ENCODE data around the gene PANK1.

The PANK1 gene

DNA sequence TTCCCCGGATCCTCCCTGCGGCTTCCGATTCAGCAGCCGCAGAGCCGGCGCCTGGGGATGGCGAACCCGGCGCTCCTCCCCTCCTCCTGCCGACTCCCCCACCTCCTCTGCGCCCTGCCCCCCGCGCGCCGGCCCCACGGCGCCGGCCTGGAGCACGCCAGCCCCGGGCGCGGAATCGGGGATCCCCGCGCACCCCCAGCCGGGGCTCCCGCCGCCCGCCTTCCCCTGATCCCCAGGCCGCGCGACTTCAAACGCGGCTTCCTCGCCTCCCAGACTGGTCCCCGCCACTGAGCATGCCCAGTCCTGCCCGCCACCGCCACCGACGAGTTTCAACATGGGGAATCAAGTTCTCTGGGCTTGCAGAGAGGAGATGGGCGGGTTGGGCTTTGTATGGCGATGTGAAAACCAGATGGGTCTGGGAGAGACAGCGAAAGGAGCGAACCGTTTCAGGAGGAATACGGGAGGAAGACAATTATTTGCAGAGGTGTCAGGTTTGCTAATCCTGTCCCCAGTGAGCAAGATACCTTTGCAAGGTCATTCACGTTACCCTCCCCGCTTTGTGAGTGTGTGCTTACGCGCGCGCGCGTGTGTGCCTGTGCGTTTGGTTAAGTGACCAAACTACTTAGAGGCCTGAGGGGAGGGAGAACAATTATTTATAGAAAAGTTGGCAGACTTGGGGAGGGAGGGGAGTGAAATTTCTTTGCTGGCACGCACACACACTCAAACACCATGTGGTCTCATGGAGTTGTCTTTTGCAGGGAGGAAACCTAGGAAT is at the start of gene PANK1:
TSS of gene PANK1 (minus strand) at position 276 of the 775 bp plus-strand sequence. CDS start 351 bp downstream, outside the sequence.
- DNase-seq (ENCODE audit: low read depth) = peak; percentile 35

DNA sequence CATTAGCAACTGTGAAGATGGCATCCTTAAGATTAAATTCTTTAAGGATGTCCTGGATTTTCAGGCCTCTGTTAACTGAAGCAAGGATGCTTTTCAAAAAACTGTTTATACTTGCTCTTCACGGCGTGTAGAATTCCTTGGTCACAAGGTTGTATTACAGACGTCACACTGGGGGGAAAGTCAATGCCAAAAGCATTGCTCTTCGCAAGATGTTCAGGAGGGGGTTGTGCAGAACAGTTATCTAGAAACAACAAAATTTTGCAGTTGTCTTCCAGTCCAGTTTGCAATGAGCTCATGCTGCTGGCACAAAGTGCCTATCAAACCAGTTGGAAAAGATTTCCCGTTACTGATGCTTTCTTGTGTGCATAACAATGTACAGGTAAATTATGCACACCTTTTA is 48.1 kb upstream of the PANK1 start:
- no peak for DNase-seq (ENCODE audit: low read depth)

DNA sequence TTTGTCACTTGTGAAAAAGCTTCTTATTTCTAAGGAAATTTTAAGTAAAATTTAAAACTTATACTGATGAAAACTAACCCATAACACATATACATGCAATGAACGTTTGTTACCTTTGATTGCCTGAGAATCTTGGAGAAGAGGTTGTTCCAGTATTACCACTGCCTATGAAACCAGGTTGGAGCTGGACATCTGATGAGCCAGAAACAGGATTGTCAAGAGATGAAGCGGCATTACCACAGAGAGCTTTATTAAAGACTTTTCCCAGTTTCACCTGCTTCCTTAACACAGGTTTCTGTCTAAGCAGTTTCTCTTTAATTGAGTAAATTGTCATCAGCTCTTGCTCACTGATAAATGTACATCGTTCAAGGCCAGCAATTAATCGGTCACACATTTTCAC is 47.4 kb upstream of the PANK1 start:
- DNase-seq (ENCODE audit: low read depth) = no peak

DNA sequence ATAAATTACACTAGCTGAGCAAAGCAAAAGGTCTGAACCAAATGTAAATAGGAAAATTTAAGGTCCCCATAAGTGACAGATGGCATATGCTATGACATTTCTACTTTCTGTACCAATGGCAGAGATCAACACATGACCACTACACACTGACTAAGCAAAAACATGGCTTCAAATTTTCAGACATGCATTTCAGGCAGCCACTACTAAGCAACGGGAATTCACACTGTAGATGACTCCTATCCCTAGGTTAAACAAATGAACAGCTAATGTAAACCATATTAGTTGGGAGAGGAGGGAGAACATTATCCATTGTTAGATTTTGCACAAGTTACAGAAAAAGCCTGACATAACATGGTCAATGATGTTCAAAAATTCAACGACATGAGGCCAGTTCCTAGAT is 45.0 kb upstream of the PANK1 start:
- no peak for DNase-seq (ENCODE audit: low read depth)

DNA sequence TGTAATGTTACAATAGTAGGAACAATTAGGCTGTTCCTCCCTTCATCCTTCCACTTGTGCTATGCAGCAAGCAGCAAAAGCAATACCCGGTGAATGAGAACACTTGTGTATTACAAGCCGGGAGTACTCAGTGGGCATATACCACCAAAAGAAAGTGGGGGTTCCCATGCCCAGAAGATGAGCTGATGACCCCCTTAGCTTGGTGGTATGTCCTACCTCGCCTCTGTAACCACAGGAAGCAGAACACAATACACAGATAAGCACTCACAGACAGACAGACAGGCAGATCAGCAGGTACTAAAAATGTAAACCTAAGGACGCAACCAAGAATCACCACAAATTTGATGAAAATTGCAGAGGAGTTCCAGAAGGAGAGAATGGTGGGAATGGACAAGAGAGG is 40.9 kb upstream of the PANK1 start:
- no peak for DNase-seq (ENCODE audit: low read depth)

DNA sequence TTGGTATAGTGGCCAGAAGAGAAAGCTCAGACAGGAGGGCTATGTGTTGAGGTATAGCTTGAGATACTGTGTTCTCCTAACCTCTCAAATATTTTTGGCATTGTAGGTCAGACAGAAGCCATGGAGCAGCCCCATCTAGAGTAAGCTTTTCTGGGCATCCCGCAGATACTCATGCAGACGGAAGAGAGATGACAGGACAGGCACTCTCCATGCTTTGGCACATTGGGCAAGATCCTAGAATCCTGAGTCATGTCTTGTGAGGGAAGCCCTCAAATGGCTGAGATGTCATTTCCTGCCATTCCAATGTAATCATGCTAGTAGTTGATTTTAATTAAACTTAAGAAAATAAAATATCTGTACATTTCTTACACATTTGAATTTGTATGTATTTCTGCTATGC is 39.6 kb upstream of the PANK1 start:
- no peak for DNase-seq (ENCODE audit: low read depth)

DNA sequence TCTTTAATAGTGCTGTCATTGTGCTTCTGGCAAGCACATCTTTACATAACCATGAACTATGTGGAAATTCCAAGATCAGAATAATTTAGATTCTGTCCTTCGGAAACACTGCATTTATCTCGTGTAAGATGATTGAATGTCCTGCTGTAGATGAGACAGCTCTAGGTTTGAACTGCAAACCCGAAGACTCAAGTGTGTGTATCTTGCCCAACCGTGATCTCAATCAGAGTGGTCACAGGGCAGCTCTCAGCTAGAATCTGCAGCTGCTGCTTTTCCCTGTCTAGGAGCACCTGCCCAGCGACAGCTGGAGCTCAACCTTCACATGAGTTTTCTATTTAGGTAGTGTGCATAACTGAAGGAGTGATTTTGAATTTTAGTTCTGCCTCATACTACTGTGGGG is 38.8 kb upstream of the PANK1 start:
- no peak for DNase-seq (ENCODE audit: low read depth)

DNA sequence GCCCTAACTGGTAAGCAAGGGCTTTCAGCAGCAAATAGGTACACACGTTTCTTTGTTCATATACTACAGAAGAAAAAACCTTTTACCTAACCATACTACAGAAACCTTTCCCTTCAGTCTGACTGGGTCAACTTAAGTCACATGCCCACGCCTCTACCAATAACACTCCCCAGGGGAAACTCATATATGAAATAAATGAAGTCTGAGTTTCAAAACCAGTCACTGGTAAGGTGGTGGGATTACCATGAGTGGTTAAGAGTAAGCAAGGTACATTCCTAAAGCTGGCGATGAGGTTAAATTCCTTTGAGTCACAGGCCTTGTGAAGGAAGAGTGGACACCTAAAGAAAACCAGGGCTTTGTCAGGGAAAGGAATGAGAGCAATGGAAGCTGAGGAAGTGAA is 34.9 kb upstream of the PANK1 start:
- no peak for DNase-seq (ENCODE audit: low read depth)

DNA sequence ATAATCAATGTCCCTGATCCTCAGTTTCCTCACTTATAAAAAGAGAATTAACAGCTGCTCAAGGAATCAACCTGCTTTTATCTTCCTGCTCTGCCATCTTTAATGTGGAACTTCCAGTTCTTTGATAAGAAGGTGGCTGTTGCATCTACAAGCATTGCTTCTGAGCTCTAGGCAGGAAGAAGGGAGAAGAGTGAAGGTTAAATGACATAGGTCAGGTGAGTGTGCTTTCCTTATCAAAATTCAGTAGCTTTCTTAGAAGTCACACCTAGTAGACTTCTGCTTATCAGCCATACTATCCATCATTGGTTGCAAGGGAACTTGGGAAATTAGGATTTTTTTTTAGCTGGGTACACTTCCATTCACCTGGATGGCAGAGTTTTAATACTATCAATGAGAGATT is 32.3 kb upstream of the PANK1 start:
- DNase-seq (ENCODE audit: low read depth) = no peak

DNA sequence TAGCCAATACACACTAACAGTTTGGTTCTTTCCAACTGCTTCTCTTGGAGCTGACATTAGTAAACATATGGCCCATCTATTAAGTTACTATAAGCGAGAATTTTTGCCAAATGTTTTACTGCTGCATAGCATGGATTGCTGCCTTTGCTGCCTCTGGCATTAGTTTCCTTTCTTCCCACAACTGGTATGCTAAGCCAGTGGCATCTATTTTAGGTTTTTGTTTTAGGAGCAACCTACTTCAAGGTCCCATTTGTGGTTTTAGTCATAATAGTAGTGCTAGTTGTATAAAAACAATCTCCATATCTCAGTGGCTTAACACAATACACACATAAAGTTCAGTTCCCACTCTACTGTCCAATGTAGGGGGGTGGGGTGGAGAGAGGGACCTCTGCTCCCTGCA is 25.9 kb upstream of the PANK1 start:
- no peak for DNase-seq (ENCODE audit: low read depth)

DNA sequence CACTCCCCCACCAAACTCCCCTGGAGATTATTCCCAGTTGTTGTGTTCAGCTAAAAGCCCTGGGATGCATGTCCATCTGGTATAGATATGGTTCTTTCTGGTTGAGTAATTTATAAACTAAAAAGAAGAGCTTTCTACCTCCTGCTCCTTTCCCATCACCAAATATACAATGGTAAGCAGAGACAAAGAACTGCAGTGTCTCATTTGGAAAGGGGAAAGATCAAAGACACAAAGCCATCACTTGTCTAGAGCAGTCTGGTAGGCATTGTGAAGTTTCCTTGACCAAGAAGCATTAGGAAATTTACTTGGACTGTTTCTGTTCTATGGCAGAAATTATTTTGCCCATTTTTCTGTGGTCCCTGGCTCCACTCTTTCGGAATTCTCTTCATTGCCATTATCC is 24.9 kb upstream of the PANK1 start:
- DNase-seq (ENCODE audit: low read depth) = no peak

DNA sequence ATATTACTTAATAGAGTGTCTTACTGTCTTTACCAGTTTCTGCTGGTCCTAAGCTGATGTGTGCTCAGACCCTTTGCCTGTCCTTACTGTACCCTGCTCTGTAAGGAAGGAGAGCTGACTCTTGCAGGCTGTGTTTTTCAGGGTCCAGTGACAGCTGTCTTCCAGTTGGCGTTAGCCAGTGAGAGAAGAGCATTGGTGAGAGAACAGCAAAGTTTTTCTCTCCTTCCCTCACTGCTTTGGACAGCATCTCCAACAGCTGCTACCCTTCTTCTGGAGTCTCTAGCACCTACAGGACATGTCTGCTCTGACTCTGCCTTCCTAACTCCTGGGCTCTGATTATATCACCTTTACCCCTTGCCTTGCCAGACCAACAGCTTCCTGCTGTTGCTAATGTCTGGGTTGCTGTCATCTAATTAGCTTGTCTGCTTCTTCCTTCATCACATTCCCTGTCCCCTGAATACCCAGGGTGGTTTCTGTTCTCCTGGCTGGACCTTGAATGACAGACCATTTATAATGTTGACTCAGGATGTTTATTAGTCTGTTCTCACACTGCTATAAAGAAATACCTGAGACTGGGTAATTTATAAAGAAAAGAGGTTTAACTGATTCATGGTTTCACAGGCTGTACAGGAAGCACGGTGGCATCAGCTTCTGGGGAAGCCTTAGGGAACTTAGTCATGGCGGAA is 23.5 kb upstream of the PANK1 start:
- DNase-seq (ENCODE audit: low read depth) = no peak

DNA sequence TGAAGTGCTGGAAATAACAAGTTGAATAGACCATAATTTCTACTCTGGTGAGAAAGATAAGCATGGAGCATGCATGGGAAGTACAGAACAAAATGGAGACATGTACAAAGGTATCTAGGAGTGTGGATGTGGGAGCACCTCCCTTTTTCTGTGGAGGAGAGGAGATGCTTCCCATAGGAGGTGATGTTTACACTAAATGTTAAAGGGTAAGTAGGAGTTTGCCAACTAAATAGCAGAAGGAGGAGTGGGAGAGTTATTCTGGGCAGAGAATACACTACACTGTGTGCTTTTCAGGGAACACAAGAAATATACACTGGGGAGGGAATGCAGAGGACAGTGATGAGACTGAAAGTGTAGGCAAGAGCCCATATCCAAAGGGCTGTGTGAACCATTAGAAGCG is 21.1 kb upstream of the PANK1 start:
- no peak for DNase-seq (ENCODE audit: low read depth)

DNA sequence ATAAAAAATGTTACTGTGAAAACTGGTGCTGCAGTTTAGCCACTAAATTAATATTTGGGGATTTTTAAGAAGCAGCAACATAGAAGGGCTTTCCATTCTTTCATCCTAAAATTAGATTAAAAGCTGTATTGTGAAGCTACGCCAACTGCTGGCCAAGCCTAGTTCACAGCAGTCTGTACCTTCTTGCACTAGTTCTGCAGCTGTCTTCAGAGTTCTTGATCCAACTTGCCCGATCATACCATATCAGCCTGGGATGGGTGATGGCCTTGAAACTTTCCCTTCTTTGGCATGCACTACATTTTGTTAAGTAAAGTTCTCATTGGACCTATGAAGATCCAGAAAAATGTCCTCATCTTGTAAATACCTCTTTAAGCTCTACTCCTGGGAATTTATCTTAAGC is 20.3 kb upstream of the PANK1 start:
- no peak for DNase-seq (ENCODE audit: low read depth)

DNA sequence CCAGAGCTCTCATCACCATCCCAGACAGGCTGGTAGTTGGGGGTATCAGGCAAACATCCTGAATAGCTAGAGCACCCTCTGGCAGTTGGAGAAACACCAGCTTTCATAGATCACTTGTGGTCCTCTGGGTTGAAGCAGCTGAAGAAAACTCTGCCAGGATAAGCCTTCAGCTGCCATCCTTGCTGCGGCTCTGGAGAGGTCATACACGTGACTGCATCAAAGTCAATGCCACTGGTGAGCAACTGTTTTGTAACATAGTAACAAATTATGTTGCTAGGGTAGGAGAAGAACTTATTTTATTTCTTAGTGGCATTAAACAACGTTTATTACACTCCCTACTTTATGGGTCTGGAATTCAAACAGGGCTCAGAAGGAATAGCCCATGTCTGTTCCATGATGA is 19.2 kb upstream of the PANK1 start:
- no peak for DNase-seq (ENCODE audit: low read depth)

DNA sequence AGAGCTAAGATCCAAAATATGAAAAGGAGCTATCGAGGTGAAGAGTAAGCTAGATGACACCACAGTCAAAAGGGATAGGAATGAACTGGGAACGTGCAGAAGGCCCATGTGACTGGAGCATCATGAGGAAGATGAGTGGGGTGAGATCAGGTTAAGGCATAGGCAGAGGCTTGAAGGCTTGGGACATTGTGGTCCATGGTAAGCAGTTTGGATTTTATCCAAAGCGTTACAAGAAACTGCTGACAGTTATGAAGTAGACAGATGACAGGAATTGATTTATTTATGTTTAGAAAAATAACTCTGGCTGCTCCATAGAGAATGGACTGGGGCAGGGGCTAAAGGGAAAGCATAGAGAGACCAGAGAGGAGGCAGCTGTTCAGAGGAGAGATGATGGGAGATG is 18.1 kb upstream of the PANK1 start:
- DNase-seq (ENCODE audit: low read depth) = no peak

DNA sequence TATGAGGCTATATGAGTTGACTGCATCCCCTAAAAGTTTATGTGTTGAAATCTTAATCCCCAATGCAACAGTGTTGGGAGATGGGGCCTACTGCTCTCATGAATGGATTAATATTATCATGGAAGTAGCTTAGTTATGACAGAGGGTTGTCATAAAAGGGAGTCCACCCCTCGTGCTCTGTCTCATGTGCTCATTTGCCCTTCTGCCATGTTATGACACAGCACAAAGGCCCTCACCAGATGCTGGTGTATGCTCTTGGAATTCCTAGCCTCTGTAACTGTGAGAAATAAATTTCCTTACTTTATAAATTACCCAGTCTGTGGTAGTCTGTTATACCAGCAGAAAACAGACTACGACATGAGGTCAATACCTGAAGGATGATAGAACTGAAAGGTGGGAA is 17.6 kb upstream of the PANK1 start:
- no peak for DNase-seq (ENCODE audit: low read depth)

DNA sequence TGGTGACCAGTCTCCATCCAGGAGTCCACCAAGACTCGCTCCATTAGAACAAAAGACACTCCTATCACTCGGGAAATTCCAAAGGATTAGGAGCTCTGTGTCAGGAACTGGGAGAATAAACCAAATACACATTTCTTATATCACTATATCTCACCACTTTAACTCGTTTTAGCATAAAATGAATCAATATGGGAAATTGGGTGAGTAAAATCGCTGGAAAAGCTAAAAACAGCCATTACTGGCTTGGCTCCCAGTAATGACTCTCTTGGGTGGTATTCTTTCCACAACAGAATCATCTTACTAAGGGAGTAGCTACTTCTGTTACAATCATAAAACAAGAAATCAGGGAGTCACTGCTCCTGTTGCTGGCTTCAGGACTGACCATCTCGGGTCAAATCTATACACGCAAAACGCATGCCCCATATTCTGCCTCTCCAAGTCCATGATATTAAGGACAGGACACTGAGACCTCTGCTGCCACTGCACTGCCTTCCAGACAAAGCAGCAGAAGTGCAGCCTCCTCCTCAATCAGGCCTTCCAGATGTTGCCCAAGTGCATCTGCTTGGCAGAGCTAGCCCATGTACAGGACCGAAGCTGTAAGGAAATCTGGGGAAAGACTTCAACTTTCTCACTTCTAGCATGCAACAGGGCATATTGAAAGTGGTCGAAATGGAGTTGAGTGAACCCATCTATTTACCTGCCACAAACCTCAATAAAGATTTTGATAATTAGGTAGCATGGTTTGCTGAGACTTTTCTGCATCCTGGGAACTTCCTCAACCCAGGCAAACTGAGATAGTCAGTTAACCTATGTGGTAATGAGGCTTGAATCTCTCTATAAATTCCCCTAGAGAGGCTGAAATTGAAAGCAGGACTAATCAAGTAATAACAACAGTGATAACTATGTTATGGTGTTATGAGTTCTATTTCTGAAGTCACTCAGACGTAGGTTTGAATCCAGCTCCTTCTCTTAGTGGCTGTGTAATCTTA is 14.4 kb upstream of the PANK1 start:
- DNase-seq (ENCODE audit: low read depth) = no peak

DNA sequence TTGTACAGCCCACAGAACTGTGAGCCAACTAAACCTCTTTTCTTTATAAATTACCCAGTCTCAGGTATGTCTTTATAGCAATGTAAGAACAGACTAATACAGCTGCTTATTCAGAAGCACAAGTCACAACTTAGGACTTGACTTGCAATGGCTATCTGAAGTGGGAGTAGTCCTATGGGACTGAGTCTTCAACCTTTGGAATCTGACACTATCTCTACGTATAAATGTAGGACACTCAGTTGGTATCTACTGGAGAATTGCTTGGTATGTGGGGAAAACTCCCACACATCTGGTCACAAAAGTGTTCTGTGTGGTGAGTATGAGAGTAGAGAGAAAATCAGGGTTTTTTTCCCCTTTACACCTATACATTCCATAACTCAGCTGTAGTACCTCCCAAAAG is 12.3 kb upstream of the PANK1 start:
- no peak for DNase-seq (ENCODE audit: low read depth)

DNA sequence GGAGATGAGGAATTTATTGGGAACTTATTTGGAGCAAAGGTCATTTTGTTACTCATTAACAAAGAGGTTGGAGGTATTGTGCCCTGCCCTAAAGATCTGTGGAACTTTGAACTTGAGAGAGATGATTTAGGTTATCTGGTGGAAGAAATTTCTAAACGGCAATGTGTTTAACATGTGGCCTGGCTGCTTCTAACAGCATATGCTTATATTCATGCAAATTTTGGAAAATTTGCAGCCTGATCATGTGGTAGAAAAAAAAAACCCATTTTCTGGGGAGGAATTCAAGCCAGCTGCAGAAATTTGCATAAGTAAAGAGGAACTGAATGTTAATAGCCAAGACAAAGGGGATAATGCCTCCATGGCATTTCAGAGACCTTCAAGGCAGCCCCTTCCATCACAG is 10.7 kb upstream of the PANK1 start:
- no peak for DNase-seq (ENCODE audit: low read depth)

DNA sequence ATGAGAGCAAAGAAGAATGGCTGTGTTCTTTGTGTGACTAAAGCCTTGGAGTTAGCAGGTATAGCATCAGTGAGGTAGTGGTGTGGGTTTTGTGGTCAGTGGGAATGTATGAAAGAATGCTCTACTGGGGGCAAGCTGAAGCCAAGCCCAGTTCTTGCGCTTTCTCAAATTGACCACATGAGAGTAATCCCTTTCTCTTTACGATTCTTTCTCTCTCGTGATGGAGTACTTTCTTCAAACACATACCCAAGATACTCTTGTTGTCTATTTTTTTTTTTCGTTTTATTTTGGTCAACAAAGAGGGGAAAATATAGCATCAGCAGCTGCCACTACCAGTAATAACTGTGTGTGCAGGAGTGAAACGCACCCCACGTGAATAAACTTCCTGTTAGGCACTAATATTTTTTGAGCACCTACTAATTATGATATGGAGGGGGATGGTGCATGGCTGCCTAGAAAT is 8.4 kb upstream of the PANK1 start:
- DNase-seq (ENCODE audit: low read depth) = no peak

DNA sequence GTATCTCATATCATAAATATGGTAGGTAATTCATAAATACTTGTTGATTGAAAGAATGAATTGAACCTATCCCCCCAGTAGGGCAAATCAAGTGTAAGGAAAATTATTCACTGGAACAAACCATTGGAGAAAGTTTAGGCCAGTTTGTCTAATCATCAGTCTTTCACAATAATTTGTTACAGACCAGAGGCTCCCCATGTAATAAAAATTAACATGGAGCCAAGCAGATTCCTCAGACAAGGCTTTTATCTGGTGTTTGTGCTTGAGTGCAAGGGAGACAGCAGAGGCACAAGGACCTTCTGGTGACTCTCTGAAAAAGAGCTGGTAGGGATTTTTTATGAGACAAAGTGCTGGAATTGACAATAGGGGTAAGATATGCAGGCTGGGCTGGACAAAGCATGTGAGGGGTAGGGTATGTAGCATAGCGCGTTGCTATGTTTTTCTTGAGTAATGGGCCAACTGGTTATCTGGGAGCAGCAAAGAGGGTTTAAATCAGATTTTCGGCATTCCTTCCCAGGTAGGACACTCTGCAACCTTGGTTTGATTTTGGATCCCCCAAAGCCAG is 7.8 kb upstream of the PANK1 start:
- no peak for DNase-seq (ENCODE audit: low read depth)
